Muscle of arm (tissue), 14 donors: ENCODE measurements around the gene NONO. TPM values are rescaled to one million over a fixed set of nuclear protein-coding genes. Genes with fewer than 3 reads are reported as not detected.
"Not testable (repeated sequence)": the region's sequence is repeated elsewhere in the genome, so short reads cannot be mapped to it uniquely, and the experiment has no call there.

Source experiments
- DNase-seq: peaks from one replicate; pipeline ENCODE4 v3.0.0-alpha.2; 2013
- long read RNA-seq, 11 donors: transcript quantifications; one replicate each; lab custom pipeline, GENCODE V29; 2026
- polyA plus RNA-seq, 12 donors: library from polyadenylated mRNA; unstranded; fragments of 120-200 nt; gene quantifications; one replicate each; pipeline ENCODE4 v1.2.1, GENCODE V29; 2013; ENCODE audit not compliant: insufficient read length in 12 of 12

NONO gene, protein sequence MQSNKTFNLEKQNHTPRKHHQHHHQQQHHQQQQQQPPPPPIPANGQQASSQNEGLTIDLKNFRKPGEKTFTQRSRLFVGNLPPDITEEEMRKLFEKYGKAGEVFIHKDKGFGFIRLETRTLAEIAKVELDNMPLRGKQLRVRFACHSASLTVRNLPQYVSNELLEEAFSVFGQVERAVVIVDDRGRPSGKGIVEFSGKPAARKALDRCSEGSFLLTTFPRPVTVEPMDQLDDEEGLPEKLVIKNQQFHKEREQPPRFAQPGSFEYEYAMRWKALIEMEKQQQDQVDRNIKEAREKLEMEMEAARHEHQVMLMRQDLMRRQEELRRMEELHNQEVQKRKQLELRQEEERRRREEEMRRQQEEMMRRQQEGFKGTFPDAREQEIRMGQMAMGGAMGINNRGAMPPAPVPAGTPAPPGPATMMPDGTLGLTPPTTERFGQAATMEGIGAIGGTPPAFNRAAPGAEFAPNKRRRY
- 100 to 1,000 TPM in 11 of 12 donors, not detected in 1; 278 to 818 (median 321) TPM for polyA plus RNA-seq
- long read RNA-seq, donor 1, transcript NONO-201 (12 exons, 2,713 nt) = major isoform, 38 of 122 reads
- long read RNA-seq, donor 1, partial matches to known transcripts = 80 of 122 reads
- long read RNA-seq, donor 1, other reads (novel, unspliced or antisense) = 0 of 122 reads
- long read RNA-seq, donor 2, transcript NONO-201 (12 exons, 2,713 nt) = major isoform, 45 of 289 reads
- long read RNA-seq, donor 2, partial matches to known transcripts = 239 of 289 reads
- long read RNA-seq, donor 2, other reads (novel, unspliced or antisense) = 0 of 289 reads
- long read RNA-seq, donor 3, transcript NONO-201 (12 exons, 2,713 nt) = major isoform, 13 of 201 reads
- long read RNA-seq, donor 3, partial matches to known transcripts = 185 of 201 reads
- long read RNA-seq, donor 3, other reads (novel, unspliced or antisense) = 0 of 201 reads
- long read RNA-seq, donor 4, transcript NONO-201 (12 exons, 2,713 nt) = major isoform, 12 of 201 reads
- long read RNA-seq, donor 4, partial matches to known transcripts = 187 of 201 reads
- long read RNA-seq, donor 4, other reads (novel, unspliced or antisense) = 0 of 201 reads
- long read RNA-seq, donor 5, transcript NONO-201 (12 exons, 2,713 nt) = major isoform, 61 of 83 reads
- long read RNA-seq, donor 5, partial matches to known transcripts = 12 of 83 reads
- long read RNA-seq, donor 5, other reads (novel, unspliced or antisense) = 6 of 83 reads
- long read RNA-seq, donor 6, transcript NONO-202 (11 exons, 2,606 nt) = minor isoform, 5 of 253 reads
- long read RNA-seq, donor 6, transcript NONO-201 (12 exons, 2,713 nt) = major isoform, 17 of 253 reads
- long read RNA-seq, donor 6, partial matches to known transcripts = 230 of 253 reads
- long read RNA-seq, donor 6, other reads (novel, unspliced or antisense) = 0 of 253 reads
- long read RNA-seq, donor 7, transcript NONO-201 (12 exons, 2,713 nt) = major isoform, 33 of 205 reads
- long read RNA-seq, donor 7, partial matches to known transcripts = 170 of 205 reads
- long read RNA-seq, donor 7, other reads (novel, unspliced or antisense) = 0 of 205 reads
- long read RNA-seq, donor 8, transcript NONO-201 (12 exons, 2,713 nt) = major isoform, 52 of 64 reads
- long read RNA-seq, donor 8, transcript NONO-202 (11 exons, 2,606 nt) = minor isoform, 6 of 64 reads
- long read RNA-seq, donor 8, partial matches to known transcripts = 5 of 64 reads
- long read RNA-seq, donor 8, other reads (novel, unspliced or antisense) = 0 of 64 reads
- long read RNA-seq, donor 9, transcript NONO-201 (12 exons, 2,713 nt) = major isoform, 24 of 282 reads
- long read RNA-seq, donor 9, partial matches to known transcripts = 257 of 282 reads
- long read RNA-seq, donor 9, other reads (novel, unspliced or antisense) = 0 of 282 reads
- long read RNA-seq, donor 10, transcript NONO-201 (12 exons, 2,713 nt) = major isoform, 52 of 360 reads
- long read RNA-seq, donor 10, partial matches to known transcripts = 305 of 360 reads
- long read RNA-seq, donor 10, other reads (novel, unspliced or antisense) = 0 of 360 reads
- long read RNA-seq, donor 11, transcript NONO-201 (12 exons, 2,713 nt) = major isoform, 50 of 80 reads
- long read RNA-seq, donor 11, transcript NONO-202 (11 exons, 2,606 nt) = minor isoform, 5 of 80 reads
- long read RNA-seq, donor 11, partial matches to known transcripts = 23 of 80 reads
- long read RNA-seq, donor 11, other reads (novel, unspliced or antisense) = 0 of 80 reads

DNA sequence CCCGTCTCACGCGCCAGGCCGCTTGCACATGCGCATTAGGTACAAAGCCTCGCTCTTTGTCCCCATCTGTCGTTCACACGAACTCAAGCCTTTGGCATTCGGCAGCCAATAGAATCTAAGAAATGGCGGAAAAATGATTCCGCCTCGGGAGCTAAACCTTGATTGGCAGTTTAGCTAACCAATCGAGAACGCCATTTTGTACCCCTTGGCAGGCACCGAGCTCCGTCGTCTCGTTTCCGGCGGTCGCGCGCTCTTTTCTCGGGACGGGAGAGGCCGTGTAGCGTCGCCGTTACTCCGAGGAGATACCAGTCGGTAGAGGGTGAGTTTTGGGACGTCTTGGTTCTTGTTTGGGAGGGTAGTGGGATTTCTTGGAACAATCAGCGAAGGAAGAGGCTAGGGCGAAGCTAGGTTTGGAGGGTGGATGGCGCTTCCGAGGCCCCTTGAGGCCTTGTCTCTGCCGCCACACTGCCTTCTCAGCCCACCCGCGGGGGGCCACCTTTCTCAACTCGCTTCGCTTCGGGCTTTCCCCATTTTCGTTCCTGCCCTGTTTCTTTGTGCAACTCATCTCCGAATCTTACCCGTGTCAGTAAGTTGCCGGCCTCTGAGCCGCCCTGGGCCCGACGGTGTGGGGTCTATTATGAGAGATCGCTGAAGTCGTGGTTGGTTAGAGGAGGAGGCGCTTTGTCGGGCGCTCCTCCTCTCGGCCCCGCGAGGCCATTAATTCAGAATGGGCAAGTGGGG is at the start of gene NONO:
Gene NONO (plus strand): TSS at position 233 of the 741 bp plus-strand sequence. CDS start 7,003 bp downstream, outside the sequence.
- DNase-seq = peak; percentile 96

DNA sequence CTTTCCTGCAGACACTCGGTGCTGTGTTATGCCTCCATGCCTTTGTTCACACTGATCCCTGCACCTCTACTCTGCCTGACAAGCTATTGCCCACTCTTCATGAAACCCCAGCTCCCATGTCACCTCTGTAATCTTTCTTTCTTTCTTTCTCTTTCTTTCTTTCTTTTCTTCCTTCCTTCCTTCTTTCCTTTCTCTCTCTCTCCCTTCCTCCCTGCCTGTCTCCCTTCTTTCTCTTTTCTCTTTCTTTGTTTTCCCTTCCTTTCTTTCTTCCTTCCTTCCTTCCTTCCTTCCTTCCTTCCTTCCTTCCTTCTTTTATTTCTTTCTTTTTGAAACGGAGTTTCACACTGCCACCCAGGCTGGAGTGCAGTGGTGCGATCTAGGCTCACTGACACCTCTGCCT is 48.0 kb upstream of the NONO start:
- no peak for DNase-seq

DNA sequence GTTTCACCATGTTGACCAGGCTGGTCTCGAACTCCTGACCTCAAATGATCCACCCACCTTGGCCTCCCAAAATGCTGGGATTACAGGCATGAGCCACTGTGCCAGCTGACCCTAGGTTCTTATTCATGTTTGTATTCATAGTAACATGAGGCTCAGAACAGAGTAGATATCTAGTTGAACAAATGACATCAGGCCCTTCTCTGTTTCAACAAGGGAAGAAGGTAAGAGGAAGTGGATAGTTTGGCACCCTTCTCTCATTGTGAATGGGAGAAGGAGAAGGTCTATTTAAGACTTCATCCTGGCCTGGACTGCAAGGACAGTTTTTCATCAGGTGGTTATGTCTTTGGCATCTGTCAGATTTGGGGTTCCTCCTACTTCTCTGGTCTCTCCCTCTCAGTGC is 46.6 kb upstream of the NONO start:
- DNase-seq = no peak

DNA sequence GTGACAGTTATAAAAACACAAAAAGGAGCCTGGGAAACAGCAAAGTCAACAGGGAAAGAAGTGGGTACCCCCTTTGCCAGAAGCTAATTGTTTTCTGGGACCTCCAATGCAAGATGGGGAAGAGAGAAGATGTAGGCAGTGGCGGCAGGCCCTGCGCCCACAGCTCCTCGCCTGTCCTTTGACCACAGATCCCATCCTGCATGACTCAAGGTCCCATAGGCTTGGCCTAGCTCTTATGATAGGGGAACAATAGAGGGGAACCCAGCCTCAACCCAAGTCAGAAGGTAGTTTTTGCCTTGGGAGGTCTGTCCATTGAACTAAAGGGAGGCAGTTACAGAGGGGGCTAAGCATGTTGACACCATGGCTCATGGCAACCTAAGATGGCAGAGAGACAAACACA is 43.7 kb upstream of the NONO start:
- no peak for DNase-seq

DNA sequence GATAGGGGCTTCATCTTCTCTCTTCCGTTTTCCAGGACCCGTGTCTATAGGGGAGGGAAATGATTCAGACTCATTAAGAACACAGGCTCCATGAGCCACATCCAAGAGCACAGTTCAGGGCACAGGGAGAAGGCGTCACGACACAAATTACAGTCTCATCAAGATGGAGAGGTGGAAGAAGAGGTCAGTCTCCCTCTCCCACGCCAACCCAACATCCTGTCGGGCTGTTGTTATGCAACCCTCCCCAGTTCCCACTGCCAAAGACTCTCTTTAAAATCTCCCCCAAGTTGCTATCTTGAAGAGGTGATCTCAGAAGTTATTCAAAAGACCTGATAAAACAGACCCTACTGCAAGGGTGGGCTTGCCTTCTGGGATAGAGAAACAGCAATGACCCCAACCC is 42.1 kb upstream of the NONO start:
- no peak for DNase-seq

DNA sequence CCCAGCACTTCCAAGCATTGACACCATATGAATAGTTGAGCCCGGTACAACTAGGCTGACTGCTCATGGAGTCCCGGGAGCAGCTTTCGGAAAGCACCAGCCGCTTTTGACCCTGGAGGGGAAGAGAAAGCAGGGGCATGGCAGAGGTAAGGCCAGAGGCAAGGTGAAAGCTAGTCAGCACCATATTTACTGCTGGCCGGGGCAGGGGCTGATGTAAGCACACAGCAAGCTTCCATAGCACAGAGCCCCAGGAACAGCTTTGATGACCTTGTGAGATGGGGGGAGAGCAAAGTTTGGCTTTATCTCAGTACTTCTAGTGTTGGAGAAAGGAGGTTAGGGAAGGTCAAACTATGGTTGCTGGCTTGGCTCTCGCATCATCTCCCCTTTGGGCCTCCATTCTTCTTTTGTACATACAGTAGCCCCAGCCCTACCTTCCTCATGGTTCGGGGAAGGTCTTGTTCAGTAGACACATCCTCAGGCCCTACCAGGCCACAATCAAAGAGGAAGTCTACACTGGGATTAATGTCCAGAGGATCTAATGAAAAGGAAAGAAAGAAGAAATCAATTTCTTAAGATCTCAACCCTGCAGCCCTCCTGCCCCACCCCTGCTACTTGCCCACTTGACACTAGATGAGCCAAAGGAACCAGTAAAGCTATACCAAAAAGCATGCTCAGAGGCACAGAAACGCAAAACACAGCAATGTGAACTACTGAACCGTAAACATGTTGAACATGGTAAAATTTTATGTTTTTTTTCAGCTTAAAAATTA is 38.9 kb upstream of the NONO start:
- DNase-seq = no peak

DNA sequence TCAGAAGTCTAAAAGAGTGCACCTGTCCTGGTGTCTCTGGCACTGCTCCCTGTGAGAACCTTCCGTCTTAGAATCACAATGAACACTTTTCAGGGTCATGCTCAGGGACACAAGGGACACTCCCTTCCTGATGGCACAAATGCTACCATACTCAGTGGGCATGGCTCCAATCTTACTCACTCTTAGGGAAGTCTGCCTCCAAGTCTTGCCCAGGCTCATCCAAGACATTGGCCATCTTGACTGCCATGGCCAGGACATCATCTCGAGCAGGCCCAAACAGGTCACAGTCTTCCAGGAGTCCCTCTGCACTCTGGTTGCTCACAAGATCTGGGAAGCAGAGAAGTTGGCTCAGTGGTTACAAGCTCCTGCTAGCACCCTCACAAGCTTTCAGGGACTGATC is 38.3 kb upstream of the NONO start:
- no peak for DNase-seq

DNA sequence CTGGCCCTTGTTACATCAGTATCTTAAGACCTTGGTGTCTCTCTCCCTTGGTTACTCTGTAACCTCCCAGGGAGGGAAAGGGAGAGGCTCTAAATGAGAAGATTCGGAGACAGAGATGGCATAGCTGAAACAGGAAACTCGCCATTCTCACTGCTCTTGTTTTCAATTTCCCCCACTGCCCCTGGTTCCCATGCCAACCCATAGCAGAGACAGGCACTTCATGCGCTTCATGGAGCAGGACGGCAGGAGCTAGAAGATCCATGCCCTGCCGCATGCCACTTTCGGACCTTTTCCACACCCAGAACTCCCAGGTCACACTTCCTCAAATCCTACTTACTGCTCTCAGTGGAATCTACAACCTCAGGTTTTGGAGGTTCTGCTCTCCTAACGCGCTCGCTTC is 32.6 kb upstream of the NONO start:
- DNase-seq = no peak

DNA sequence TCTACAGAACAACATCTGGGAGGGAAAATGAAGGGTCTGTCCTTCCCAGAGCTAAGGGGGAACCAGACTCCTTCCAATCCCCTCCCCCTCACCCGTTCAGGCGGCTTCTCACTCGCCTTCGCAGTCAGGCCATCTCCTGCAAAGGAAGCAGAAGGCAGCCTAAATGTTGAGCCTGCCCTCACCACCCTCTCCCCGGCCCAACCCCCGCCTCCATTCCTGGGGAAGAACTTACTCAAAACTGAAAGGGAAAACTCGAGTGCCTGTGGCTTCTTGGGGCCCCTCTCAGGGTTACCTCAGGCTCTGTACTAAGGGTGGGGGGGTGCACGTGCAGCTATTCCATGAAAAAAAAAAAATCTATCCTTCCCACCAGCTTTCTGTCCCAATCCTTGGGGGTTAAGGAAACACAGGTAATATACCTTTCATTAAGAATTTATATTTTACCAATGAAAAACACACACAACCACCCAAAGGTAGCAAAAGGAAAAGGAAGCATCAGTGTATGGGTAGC is 31.9 kb upstream of the NONO start:
- peak; percentile 7 for DNase-seq

DNA sequence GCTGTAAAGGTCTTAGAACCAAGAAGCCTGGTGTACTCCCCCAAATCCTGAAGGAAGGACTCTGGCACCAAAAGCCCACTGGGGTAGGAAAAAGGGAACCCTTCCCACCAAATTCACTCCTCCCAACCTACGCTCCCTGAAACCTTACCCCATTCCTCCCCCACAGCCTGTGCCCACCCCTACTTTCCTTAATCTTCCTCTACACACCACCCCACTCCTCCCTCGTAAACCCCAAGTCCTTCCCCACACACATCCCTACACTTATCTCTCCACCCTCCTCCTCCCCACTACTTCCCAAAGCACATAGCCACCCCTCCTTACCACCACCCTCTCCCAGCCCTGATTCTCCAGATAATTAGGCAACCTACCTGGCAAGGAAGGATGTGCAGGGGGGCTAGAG is 31.2 kb upstream of the NONO start:
- no peak for DNase-seq

DNA sequence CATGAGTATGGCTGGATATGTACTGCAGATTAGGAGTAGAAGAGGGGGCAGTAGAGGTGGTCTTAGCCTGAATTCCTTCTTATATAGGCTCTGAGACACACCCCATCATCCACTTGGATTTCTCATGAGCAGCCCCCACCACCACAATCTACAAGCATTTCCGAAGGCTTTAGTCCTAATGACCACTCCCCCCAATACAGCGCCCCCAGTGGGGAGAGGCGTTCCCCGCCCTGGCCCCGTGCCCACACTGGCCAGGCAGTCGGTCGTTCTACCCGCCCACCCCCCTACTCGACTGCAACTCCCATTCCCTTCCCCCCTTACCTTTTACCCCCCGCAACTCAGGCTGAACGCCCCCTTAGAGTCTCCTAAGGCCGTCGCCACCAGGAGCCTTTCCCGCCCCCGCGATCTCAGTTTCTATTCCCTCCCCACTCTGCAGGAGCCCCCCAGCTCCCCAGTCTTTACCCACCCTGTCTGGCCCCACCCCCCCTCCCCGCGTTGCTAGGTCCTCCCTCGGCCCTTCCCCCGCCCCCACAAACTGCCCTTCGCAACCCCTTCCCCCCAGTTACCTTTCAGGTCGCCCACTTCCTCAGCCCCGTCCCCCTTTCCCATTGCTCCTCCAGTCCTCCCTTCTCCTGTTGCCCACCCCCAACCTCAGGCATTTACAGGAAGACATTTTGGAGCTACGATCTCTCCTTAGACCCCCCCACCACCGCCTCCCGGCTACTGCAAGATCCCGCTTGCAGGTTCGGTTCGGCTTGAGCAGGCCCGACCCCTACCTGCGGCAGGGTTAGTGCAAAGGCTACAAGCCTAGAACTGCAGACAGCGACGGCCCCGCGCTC is 30.0 kb upstream of the NONO start:
- peak; percentile 33 for DNase-seq

DNA sequence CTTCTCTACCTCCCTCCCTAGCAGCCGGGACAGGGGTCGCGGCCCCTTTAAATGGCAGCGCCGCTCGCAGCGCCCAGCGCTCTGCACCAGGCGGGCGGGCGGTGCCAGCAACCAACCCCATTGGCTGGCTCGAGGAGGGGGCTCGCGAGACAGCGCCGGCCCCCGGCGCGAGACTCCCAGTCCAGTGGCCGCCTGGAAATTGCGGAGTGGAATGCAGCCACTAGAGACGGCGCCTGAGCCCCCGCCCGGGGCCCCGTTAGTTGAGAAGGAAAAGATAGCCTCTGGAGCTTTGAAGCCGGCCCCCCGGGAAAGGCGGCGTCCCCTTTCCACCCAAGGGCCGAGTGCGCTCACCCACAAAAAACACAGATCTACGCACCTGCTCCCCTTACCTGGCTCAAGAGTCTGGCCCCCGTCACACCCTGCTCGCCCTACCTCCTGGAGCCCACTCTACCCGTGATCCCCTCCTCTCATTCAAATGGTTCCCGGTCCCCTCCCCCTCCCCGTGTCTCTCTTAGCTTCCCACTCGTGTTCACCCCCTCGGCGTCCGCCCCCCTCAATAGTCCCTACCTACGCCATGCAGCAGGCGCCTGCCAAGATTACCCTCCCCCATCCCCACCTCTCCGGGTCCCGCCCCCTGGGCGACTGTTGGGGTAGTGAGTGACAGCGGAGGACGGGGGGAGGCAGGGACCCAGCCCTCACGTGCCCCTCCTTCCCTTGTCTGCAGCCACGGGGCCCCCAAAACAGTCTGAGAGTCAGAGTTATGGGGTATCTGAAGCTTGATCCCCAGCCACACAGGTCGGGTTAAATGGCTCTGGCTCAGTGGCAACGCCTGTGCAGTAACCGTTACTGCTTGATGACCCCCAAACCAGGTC is 29.1 kb upstream of the NONO start, which contains the start of gene ZMYM3:
Gene ZMYM3 (minus strand): TSS at position 49 of the 872 bp plus-strand sequence. CDS start 885 bp downstream, outside the sequence.
- DNase-seq = peak; percentile 81

DNA sequence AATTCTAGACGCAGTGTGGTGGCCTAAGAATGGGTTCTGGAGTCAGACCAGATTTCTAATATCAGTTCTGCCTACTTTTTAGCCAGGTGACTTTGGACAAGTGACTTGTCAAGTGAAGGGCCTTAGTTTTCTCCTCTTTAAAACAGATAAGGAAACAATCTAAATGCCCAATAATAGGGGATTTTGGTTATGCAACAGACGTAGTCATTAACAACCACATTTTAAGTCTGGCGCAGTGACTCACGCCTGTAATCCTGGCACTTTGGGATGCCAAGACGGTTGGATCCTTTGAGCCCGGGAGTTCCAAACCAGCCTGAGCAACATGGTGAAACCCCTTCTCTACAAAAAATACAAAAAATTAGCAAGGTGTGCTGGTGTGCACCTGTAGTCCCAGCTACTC is 27.4 kb upstream of the NONO start:
- no peak for DNase-seq

DNA sequence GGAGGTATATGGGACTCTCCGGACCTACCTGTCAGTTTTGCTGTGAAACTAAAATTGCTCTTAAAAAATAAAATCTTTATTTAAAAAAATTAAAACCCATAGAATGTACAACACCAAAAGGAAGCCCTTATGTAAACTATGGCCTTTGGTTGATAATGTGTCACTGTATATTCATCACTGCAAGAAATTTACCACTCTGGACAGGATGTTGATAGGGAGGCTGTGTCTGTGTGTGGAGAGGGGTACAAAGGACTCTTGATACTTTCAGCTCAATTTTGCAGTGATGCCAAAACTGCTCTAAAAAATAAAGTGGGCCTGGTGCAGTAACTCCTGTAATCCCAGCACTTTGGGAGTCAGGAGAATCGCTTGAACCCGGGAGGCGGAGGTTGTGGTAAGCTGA is 26.6 kb upstream of the NONO start:
- no peak for DNase-seq

DNA sequence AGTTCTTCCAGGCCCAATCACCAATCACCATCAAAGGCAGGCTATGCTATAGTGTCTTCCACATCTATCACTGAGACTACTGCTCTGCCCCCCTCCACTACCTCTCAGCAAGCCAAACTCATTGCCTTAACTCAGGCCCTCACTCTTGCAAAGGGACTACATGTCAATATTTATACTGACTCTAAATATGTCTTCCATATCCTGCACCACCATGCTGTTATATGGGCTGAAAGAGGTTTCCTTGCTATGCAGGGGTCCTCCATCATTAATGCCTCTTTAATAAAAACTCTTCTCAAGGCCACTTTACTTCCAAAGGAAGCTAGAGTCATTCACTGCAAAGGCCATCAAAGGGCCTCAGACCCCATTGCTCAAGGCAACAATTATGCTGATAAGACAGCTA is 14.8 kb upstream of the NONO start:
- not testable (repeated sequence) for DNase-seq

DNA sequence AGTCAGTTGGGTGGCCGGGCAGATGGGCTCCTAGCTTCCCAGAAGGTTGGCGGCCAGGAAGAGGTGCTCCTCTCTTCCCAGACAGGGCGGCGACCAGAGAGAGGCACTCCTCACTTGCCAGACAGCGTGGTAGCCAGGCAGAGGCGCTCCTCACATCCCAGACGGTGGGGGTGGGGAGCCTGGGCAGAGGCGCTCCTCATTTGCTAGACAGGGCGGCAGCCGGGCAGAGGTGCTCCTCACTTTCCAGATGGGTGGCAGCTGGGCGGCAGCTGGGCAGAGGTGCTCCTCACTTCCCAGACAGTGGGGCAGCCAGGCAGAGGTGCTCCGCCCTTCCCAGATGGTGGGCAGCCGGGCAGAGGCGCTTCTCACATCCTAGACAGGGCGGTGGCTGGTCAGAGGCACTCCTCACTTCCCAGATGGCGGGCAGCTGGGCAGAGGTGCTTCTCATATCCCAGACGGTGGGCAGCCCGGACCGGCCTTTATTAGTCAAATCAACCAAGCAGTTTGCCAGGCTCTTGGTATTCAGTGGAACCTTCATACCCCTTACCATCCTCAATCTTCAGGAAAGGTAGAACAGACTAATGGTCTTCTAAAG is 13.5 kb upstream of the NONO start:
- no peak for DNase-seq
